HG03520 (cell line): Measurements from ENCODE around the gene MGA.

Experiments used
- ATAC-seq: cut with Tn5 transposase; IDR thresholded peaks from one replicate; pipeline ENCODE4 v1.9.1; 2021; ENCODE audit warnings: mild to moderate bottlenecking, moderate library complexity; ENCODE audit not compliant: unreplicated experiment

MGA gene

GRCh38 chr15:41780266-41780665 lies 120.1 kb downstream of the MGA start:
- ATAC-seq, result no peak

GRCh38 chr15:41780727-41781126 lies 120.5 kb downstream of the MGA start:
- ATAC-seq, result no peak

- no peak for ATAC-seq
Observed at GRCh38 chr15:41782371-41783282, 122.4 kb downstream of the MGA start.

- no peak for ATAC-seq
Observed at GRCh38 chr15:41783296-41783695, 123.1 kb downstream of the MGA start.

- no peak for ATAC-seq
Observed at GRCh38 chr15:41788262-41788661, 128.1 kb downstream of the MGA start.

GRCh38 chr15:41789236-41789635 lies 129.0 kb downstream of the MGA start:
- ATAC-seq, result no peak

GRCh38 chr15:41789662-41790061 lies 129.5 kb downstream of the MGA start:
- ATAC-seq, result no peak

GRCh38 chr15:41790169-41790568 lies 130.0 kb downstream of the MGA start:
- no peak for ATAC-seq

GRCh38 chr15:41790756-41791546 lies 130.7 kb downstream of the MGA start:
- no peak for ATAC-seq

GRCh38 chr15:41791547-41791937 lies 131.3 kb downstream of the MGA start:
- no peak for ATAC-seq

- ATAC-seq, result no peak
Observed at GRCh38 chr15:41792000-41792637, 131.9 kb downstream of the MGA start.

- ATAC-seq, result no peak
Observed at GRCh38 chr15:41794081-41794480, 133.9 kb downstream of the MGA start.

GRCh38 chr15:41795996-41796856 lies 136.0 kb downstream of the MGA start:
- no peak for ATAC-seq

GRCh38 chr15:41797201-41797944 lies 137.2 kb downstream of the MGA start:
- ATAC-seq, result no peak

- no peak for ATAC-seq
Observed at GRCh38 chr15:41798607-41799487, 138.6 kb downstream of the MGA start.

GRCh38 chr15:41799488-41799805 lies 139.2 kb downstream of the MGA start:
- no peak for ATAC-seq

- ATAC-seq, result no peak
Observed at GRCh38 chr15:41801185-41801584, 141.0 kb downstream of the MGA start.

- no peak for ATAC-seq
Observed at GRCh38 chr15:41801850-41802455, 141.7 kb downstream of the MGA start.

GRCh38 chr15:41804361-41804760 lies 144.2 kb downstream of the MGA start:
- ATAC-seq, result no peak
